RWPE2 (cell line): Measurements from ENCODE around the gene RHOB.
"Not testable (repeated sequence)": the region's sequence is repeated elsewhere in the genome, so short reads cannot be mapped to it uniquely, and the experiment has no call there.

Experiments
- ATAC-seq: fragments of 200-7000 bp; cut with Tn5 transposase; 3 replicates; pipeline ENCODE4 v1.9.1; 2021; ENCODE audit warnings: low read depth
- DNase-seq: peaks from one replicate; pipeline ENCODE4 v3.0.0-alpha.2; 2020; ENCODE audit warnings: low spot score
- H3K27ac ChIP-seq: fragments of 450-650 bp; 2 replicates; pipeline ENCODE4 v1.5.1; 2017; ENCODE audit warnings: mild to moderate bottlenecking; ENCODE audit not compliant: poor library complexity, severe bottlenecking
- H3K27me3 ChIP-seq: fragments of 250-450 bp; sonication (Bioruptor Pico); 2 replicates; pipeline ENCODE4 v1.5.1; 2021; ENCODE audit warnings: mild to moderate bottlenecking, moderate library complexity; ENCODE audit not compliant: insufficient read depth, poor library complexity, severe bottlenecking
- H3K36me3 ChIP-seq: fragments of 250-450 bp; sonication (Bioruptor Pico); 2 replicates; pipeline ENCODE4 v1.5.1; 2020; ENCODE audit warnings: low read depth, mild to moderate bottlenecking, moderate library complexity
- H3K4me1 ChIP-seq: fragments of 250-450 bp; sonication (Bioruptor Pico); 2 replicates; pipeline ENCODE4 v1.5.1; 2021; ENCODE audit warnings: mild to moderate bottlenecking, moderate library complexity; ENCODE audit not compliant: insufficient read depth, poor library complexity, severe bottlenecking
- H3K4me3 ChIP-seq: fragments of 250-450 bp; sonication (Bioruptor Pico); 2 replicates; pipeline ENCODE4 v1.5.1; 2021; ENCODE audit warnings: mild to moderate bottlenecking, moderate library complexity; ENCODE audit not compliant: severe bottlenecking
- H3K9me3 ChIP-seq: fragments of 250-450 bp; sonication (Bioruptor Pico); 2 replicates; pipeline ENCODE4 v1.5.1; 2021; ENCODE audit warnings: mild to moderate bottlenecking, moderate library complexity; ENCODE audit not compliant: severe bottlenecking
- CTCF ChIP-seq: fragments of 450-650 bp; IDR thresholded peaks from one replicate; pipeline ENCODE4 v1.5.1; 2017; ENCODE audit warnings: mild to moderate bottlenecking, moderate library complexity; ENCODE audit not compliant: poor library complexity, severe bottlenecking

RHOB gene

GRCh38 chr2:20410556-20411277 lies 36.2 kb upstream of the RHOB start:
- DNase-seq, result no peak
- Histone ChIP-seq H3K27me3 (no peaks in the 10 kb centered on the region), H3K27ac (no peak overlapping the region), H3K4me1 (peaks cover 6% of the 10 kb centered on the region), H3K36me3 (no peaks in the 10 kb centered on the region), H3K9me3 (peaks cover 8% of the 10 kb centered on the region), H3K4me3 (no peak overlapping the region)
- TF ChIP-seq CTCF, result no peak
- ATAC-seq, result no peak

GRCh38 chr2:20411361-20411894 lies 35.4 kb upstream of the RHOB start:
- no peak for DNase-seq
- H3K36me3 ChIP-seq, result no peaks in the 10 kb centered on the region
- H3K27me3 ChIP-seq, result no peaks in the 10 kb centered on the region
- TF ChIP-seq CTCF, result peak; percentile 81
- H3K27ac ChIP-seq, result no peak overlapping the region
- H3K4me3 ChIP-seq, result no peak overlapping the region
- peak; percentile 92 for ATAC-seq
- H3K4me1 ChIP-seq, result peaks cover 8% of the 10 kb centered on the region
- peaks cover 8% of the 10 kb centered on the region for H3K9me3 ChIP-seq

- Histone ChIP-seq H3K4me1 (peaks cover 8% of the 10 kb centered on the region), H3K9me3 (peaks cover 1% of the 10 kb centered on the region), H3K27ac (no peak overlapping the region), H3K36me3 (no peaks in the 10 kb centered on the region), H3K4me3 (no peak overlapping the region), H3K27me3 (no peaks in the 10 kb centered on the region)
- no peak for TF ChIP-seq CTCF
- ATAC-seq (no peak), DNase-seq (no peak)
Measured at GRCh38 chr2:20414806-20415205, 32.1 kb upstream of the RHOB start.

DNA sequence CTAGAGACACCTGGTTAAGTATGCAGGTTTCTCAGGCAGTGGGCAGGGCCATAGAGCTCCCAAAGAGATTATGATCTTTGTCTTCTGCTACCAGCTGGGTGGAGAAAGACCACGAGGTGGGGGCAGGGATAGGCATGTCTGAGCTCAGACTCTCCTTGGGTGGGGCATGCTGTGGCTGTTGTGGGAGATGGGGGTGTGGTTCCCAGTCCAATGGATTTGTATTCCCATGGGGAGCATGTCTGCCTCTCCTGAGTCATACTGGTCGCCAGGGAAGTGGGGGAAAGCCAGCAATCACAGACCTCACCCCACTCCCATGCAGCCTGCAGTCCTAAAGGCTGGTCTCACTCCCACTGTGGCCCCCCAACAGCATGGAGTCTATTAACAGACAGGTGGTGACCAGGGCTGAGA lies 31.4 kb upstream of the RHOB start:
- Histone ChIP-seq H3K9me3 (no peaks in the 10 kb centered on the region), H3K4me3 (no peak overlapping the region), H3K4me1 (peaks cover 8% of the 10 kb centered on the region), H3K27me3 (no peaks in the 10 kb centered on the region), H3K27ac (no peak overlapping the region), H3K36me3 (no peaks in the 10 kb centered on the region)
- no peak for TF ChIP-seq CTCF
- ATAC-seq (peak; percentile 73), DNase-seq (no peak)

GRCh38 chr2:20416723-20417122 lies 30.2 kb upstream of the RHOB start:
- no peak for ATAC-seq
- no peak overlapping the region for H3K4me3 ChIP-seq
- no peak for DNase-seq
- H3K4me1 ChIP-seq, result peaks cover 11% of the 10 kb centered on the region
- TF ChIP-seq CTCF, result no peak
- no peak overlapping the region for H3K27ac ChIP-seq
- no peaks in the 10 kb centered on the region for H3K9me3 ChIP-seq
- no peaks in the 10 kb centered on the region for H3K36me3 ChIP-seq
- H3K27me3 ChIP-seq, result no peaks in the 10 kb centered on the region

DNA sequence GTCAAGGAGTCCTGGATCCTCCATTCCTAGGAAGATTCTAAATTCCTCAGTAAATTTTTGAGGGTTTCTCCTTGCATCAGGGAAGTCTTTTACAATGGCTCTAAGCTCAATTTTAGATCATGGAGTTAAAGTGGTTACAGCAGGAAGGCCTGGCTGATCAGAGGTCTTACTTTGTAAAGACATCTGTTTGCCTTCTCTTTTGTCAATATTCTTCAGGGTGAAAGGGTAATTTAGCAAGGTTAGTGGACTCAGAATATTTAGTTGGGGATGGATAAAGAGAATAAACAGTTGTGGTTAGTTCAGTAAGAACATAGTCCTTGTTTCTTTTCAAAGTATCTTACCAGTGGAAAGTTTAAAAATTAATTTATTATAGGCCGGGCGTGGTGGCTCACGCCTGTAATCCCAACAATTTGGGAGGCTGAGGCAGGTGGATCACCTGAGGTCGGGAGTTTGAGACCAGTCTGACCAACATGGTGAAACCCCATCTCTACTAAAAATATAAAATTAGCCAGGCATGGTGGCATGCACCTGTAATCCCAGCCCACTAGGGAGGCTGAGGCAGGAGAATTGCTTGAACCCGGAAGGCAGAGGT lies 29.5 kb upstream of the RHOB start:
- H3K36me3 ChIP-seq, ATAC-seq, H3K4me3 ChIP-seq, H3K9me3 ChIP-seq, H3K27me3 ChIP-seq, H3K27ac ChIP-seq, DNase-seq: not testable (repeated sequence)
- H3K4me1 ChIP-seq, result peaks cover 17% of the 10 kb centered on the region
